Fibroblast of skin of back (primary cell): Measurements from ENCODE around the gene PGGHG.
"Not testable (repeated sequence)": the region's sequence is repeated elsewhere in the genome, so short reads cannot be mapped to it uniquely, and the experiment has no call there.

ENCODE experiments used
- DNase-seq: peaks from one replicate; pipeline ENCODE4 v3.0.0-alpha.2; 2013

Gene PGGHG

GRCh38 chr11:313787-314553 lies 25.0 kb downstream of the PGGHG start, which contains the start of gene IFITM1:
IFITM1 (plus strand) TSS chr11:314040; CDS start chr11:314171, 131 bp downstream.
- DNase-seq, result peak; percentile 71

GRCh38 chr11:314554-314875 lies 25.6 kb downstream of the PGGHG start:
- DNase-seq, result not testable (repeated sequence)

- DNase-seq, result no peak
Measured at GRCh38 chr11:315051-315481, 26.1 kb downstream of the PGGHG start.

GRCh38 chr11:315516-315994 lies 26.6 kb downstream of the PGGHG start:
- DNase-seq, result no peak

- no peak for DNase-seq
Measured at GRCh38 chr11:316031-316701, 27.2 kb downstream of the PGGHG start.

GRCh38 chr11:316891-317301 lies 28.0 kb downstream of the PGGHG start:
- DNase-seq, result no peak

GRCh38 chr11:317668-318404 lies 28.9 kb downstream of the PGGHG start:
- not testable (repeated sequence) for DNase-seq

GRCh38 chr11:318405-319120 lies 29.6 kb downstream of the PGGHG start:
- not testable (repeated sequence) for DNase-seq

- DNase-seq, result not testable (repeated sequence)
Measured at GRCh38 chr11:319121-319887, 30.4 kb downstream of the PGGHG start.

GRCh38 chr11:319888-320273 lies 31.0 kb downstream of the PGGHG start:
- not testable (repeated sequence) for DNase-seq

- no peak for DNase-seq
Measured at GRCh38 chr11:324156-324555, 35.2 kb downstream of the PGGHG start.

- not testable (repeated sequence) for DNase-seq
Measured at GRCh38 chr11:324593-325517, 35.9 kb downstream of the PGGHG start.

- no peak for DNase-seq
Measured at GRCh38 chr11:325796-326591, 37.1 kb downstream of the PGGHG start.

- DNase-seq, result no peak
Measured at GRCh38 chr11:326592-326841, 37.6 kb downstream of the PGGHG start.

- peak; percentile 20 for DNase-seq
Measured at GRCh38 chr11:326842-327580, 38.1 kb downstream of the PGGHG start.

GRCh38 chr11:327581-327923 lies 38.6 kb downstream of the PGGHG start:
- peak; percentile 30 for DNase-seq

GRCh38 chr11:328012-328411 lies 39.1 kb downstream of the PGGHG start:
- no peak for DNase-seq

GRCh38 chr11:328516-329100 lies 39.7 kb downstream of the PGGHG start:
- DNase-seq, result not testable (repeated sequence)

- no peak for DNase-seq
Measured at GRCh38 chr11:329886-330253, 40.9 kb downstream of the PGGHG start.
